ENCODE measurements around the gene MSANTD1. TPM values are rescaled to one million over a fixed set of nuclear protein-coding genes. Genes with fewer than 3 reads are reported as not detected.

Gene MSANTD1
- polyA plus RNA-seq, 1 experiment: 0.10 TPM

DNA sequence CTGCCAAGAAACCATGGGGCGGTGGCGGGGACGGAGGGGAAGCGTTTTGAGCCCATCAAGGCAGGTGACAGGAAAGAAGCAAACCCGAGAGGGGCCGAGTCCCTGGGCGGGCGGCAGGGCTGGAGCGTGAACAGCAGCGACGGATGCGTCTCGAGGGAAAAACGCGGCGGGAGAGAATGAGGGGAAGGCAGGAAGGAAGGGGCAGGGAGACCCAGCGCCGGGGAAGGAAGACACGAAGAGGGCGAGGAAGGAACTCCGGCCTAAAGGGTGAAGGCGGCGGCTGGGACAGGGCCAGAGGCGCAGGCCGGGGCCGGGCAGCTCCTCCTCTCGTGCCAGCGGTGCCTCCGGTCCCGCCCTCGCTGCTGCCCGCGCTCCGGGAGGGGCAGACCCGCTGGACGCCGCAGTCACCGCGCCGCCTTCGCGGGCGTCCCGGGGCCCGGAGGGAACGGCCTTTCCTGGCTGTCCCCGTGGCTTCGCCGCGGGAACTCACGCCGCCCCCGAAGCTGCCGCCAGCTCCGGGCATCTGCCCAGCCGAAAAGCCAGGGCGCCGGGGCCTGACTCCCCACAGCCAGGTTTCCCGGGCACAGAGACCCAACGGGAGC is 43.1 kb downstream of the MSANTD1 start:
- CTCF ChIA-PET: interaction anchor here (0.6 to 0.8 kb wide), 2 partner anchors 73 to 92 kb away, joined by 3 read pairs; no protein-coding TSS in a partner anchor

DNA sequence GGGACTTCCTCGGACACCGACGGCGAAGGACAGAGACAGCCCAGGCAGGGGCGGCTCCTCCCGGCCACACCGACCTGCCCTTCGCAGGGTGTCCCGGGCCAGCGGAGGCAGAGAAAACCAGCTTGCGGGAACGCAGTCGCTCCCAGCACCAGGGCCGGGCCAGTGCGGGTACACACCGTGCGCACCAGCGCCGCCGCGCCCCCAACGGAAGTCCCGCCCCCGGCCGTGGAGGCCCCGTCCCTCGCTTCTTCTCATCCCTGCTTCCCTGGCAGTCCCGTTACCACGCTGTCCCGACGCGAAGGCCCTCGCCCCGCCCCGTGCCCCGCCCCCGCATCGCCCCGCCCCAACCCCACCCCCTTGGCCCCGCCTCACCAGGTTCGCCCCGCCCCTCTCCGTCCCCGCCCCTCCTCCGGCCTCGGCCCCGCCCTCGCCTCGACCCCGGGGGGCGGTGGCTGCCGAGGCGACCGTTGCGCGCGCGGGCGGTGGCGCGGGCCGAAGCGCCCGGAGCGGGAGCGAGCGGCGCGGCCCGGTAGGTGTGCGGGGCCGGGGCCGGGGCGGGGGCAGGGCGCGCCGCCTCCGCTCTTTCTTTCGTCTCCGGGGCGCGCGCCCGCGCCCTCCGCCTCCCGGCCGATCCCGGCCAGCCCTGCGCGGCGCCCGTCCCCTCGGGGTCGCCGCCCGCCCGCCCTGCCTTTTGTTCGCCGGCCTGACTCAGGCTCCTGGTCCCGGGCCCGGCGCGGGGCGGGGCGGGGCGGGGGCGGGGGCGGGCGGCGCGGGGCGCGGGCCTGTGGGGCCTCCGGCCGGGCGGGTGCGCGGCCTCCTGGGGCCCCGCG is 43.8 kb downstream of the MSANTD1 start, which contains the start of gene RGS12:
Gene RGS12 (plus strand): TSS at position 451 of the 830 bp plus-strand sequence. CDS start 23,150 bp downstream, outside the sequence.
- peak within 1 kb of the TSS; percentile 88 for H3K4me3 ChIP-seq (ENCODE audit: low read depth, low read length)
- peak; percentile 43 for DNase-seq (ENCODE audit: low read depth)
- no peaks in the 10 kb centered on the region for H3K27me3 ChIP-seq (ENCODE audit: control insufficient read depth, insufficient read depth, low read length)
- CTCF ChIA-PET: interaction anchor here (1.1 kb wide), 1 partner anchor 12 kb away, joined by 4 read pairs; no protein-coding TSS in a partner anchor
- no peak for TF ChIP-seq CTCF (IDR thresholded peaks at IDR 0.05; ENCODE audit: insufficient read depth, low read depth, low read length)
- no peaks in the 10 kb centered on the region for H3K36me3 ChIP-seq (ENCODE audit: control insufficient read depth, insufficient read depth, low read length)
- POLR2A ChIA-PET: no interaction called here

More for the DNA sequence above, 43.1 kb downstream of the MSANTD1 start:
- no peak for TF ChIP-seq CTCF (IDR thresholded peaks at IDR 0.05; ENCODE audit: insufficient read depth, low read depth, low read length)
- peak overlapping the region; percentile 88 for H3K4me3 ChIP-seq (ENCODE audit: low read depth, low read length)
- H3K27me3 ChIP-seq (ENCODE audit: control insufficient read depth, insufficient read depth, low read length): no peaks in the 10 kb centered on the region
- no peak for DNase-seq (ENCODE audit: low read depth)
- POLR2A ChIA-PET: no interaction called here
- H3K36me3 ChIP-seq (ENCODE audit: control insufficient read depth, insufficient read depth, low read length): no peaks in the 10 kb centered on the region

DNA sequence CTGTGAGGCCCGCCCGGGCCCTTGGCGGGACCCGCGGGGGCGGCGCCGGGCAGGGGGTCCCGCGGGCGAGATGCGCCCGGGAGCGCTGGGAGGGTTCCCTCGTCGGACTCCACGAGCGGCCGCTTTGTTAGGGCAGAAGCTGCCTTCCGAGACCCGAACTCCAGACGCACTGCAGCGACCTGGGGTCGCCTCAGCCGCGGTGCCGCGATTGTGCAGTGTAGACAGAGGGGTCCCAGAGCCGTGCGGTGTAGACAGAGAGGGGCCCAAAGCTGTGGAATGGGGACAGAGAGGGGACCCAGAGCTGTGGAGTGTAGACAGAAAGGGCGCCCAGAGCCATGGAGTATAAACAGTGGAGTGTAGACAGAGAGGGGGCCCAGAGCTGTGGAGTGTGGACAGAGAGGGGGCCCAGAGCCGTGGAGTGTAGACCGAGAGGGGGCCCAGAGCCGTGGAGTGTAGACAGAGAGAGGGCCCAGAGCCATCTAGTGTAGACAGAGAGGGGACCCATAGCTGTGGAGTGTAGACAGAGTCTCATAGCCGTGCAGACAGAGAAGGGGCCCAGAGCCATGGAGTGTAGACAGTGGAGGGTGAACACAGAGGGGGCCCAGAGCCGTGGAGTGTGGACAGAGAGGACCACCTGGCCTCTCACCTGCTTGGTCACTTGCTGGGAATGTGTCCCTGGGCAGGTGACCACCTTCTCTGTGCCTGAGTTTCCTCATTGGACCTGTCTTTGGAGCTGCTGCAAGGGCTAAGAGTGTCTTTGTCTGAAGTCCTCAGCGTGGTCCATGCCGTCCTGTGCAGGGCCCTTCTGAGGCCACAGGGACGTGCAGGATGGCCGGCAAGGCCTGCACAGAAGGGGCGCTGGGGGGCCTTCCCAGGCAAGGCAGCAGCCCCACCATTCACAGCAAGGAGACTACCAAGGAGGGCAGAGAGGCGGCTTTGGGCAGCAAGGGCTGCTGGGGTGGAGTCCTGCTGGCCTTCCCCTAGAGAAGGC is 44.7 kb downstream of the MSANTD1 start:
- no peak for TF ChIP-seq CTCF (IDR thresholded peaks at IDR 0.05; ENCODE audit: insufficient read depth, low read depth, low read length)
- H3K36me3 ChIP-seq (ENCODE audit: control insufficient read depth, insufficient read depth, low read length): no peaks in the 10 kb centered on the region
- H3K27me3 ChIP-seq (ENCODE audit: control insufficient read depth, insufficient read depth, low read length): no peaks in the 10 kb centered on the region
- no peak for DNase-seq (ENCODE audit: low read depth)
- H3K4me3 ChIP-seq (ENCODE audit: low read depth, low read length): peak overlapping the region; percentile 61
- ChIA-PET CTCF (interaction anchor here (1.1 kb wide), 1 partner anchor 11 kb away, joined by 4 read pairs; no protein-coding TSS in a partner anchor), POLR2A (no interaction called here)

DNA sequence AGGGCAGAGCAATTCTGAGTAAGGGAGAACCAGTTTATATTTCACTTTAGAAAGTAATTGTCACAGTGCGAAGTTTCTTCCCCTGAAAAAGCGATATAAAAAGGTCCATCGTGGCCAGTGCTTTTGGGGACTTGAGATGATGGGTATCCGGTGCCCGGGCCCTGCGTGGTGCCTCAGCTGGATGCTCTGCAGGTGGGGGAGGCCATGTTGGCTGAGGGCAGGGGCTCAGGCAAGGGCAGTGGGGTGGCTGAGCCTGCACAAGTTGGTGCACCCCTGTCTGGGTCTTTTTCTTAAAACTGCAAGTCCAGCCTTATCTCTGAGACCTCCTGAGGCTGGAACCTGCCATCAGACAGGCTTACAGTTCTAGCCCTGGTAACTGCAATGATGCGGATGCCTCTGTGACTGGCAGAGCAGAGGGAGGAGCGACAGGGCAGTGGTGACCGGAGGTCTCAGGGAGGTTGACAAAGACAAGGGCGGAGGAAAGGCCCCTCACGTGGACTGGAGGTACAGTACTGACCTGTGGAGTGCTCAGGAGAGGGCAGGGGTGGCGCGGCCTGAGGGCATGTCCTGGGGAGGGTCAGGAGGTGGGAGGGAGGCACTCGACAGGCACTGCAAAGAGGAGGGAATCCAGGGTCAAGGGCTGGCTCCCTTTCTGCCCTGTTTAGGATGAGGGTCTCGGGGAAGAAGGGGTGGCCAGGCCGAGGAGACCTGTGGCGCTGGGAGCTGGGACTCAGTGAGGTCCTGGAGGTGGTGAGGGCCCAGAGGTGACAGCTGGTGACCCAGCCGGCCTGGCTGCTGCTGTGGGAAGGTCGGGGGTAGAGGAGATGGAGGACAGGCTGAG is 45.7 kb downstream of the MSANTD1 start:
- DNase-seq (ENCODE audit: low read depth): no peak
- no peak for TF ChIP-seq CTCF (IDR thresholded peaks at IDR 0.05; ENCODE audit: insufficient read depth, low read depth, low read length)
- POLR2A ChIA-PET: no interaction called here
- CTCF ChIA-PET: interaction anchor here (0.8 to 1.5 kb wide), 2 partner anchors 10 to 12 kb away, joined by 3 to 4 read pairs; no protein-coding TSS in a partner anchor
- Histone ChIP-seq H3K4me3 (ENCODE audit: low read depth, low read length) (peak overlapping the region; percentile 61), H3K27me3 (ENCODE audit: control insufficient read depth, insufficient read depth, low read length) (no peaks in the 10 kb centered on the region), H3K36me3 (ENCODE audit: control insufficient read depth, insufficient read depth, low read length) (no peaks in the 10 kb centered on the region)

Measured in BJ (cell line).